ENCODE results near the gene TRMT6.

The TRMT6 gene

GRCh38 chr20:5974531-5974930 is 24.2 kb upstream of the TRMT6 start:
- no peak for DNase-seq (ENCODE audit: low read depth, low spot score)
- in situ Hi-C loops (cut with HindIII; ENCODE audit: low sequenced_read_pairs): no loop called here
- TF ChIP-seq CTCF (IDR thresholded peaks at IDR 0.05; ENCODE audit: low read depth, low read length): no peak
- no peak overlapping the region for H3K4me3 ChIP-seq (ENCODE audit: low read depth, low read length)

- no peak for DNase-seq (ENCODE audit: low read depth, low spot score)
- no peak overlapping the region for H3K4me3 ChIP-seq (ENCODE audit: low read depth, low read length)
- in situ Hi-C loops (cut with HindIII; ENCODE audit: low sequenced_read_pairs): no loop called here
- no peak for TF ChIP-seq CTCF (IDR thresholded peaks at IDR 0.05; ENCODE audit: low read depth, low read length)
Measured at GRCh38 chr20:5973971-5974370, 23.6 kb upstream of the TRMT6 start.

DNA sequence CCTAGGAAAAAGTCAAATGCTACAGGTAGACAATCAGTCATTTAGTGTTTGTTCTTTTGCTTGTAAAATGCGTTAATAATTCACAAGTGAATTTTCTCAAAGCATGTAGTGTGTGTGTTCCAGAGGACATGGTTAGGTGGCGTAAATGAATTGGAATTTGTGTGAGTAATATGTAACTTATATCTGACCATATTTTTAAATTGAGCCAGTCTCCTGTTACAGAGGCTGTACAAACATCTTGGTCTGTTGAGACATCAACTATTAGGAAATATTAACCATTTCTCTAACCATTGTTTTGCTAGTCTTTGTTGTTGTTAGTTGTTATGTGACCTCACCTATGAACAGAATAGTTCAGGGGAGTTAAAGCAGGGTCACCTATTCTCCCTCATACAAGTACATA is 22.8 kb upstream of the TRMT6 start:
- peak; percentile 38 for DNase-seq (ENCODE audit: low read depth, low spot score)
- no peak overlapping the region for H3K4me3 ChIP-seq (ENCODE audit: low read depth, low read length)
- TF ChIP-seq CTCF (IDR thresholded peaks at IDR 0.05; ENCODE audit: low read depth, low read length): no peak
- in situ Hi-C loops (cut with HindIII; ENCODE audit: low sequenced_read_pairs): no loop called here

DNA sequence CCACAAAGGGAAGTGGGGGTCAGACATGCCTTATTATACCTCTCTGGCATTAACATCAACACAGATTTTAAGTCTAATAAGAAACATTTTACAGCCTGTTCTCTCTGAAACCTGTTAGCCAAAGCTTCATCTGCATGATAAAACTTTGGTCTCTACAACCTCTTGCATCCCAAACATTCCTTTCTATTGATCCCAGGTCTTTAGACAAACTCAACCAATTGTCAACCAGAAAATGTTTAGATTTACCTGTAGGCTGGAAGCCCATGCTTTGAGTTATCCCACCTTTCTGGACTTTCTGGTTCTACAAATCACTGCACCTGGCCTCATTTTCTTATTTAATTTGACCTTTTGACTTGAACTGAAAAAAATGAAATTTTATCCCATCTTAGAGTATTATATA is 20.9 kb upstream of the TRMT6 start:
- DNase-seq (ENCODE audit: low read depth, low spot score): no peak

DNA sequence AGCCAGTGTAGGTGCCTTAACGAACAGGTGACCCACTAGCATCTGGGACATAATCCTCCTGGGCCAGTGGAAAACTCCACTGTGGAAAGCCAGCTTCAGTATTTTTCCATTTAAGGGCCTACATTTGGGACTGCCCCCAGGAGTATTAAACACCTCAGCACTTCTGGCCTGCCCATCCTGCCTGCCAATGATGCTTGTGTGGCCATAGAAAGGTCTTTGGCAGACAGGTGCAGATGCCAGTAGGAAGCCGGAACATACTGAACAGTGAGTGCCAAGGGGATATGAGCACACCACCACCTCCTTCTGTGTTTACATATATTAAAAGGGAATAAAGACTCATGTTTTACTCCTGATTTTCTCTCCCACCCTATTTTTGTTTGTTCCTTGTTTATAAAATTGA is 20.0 kb upstream of the TRMT6 start:
- DNase-seq (ENCODE audit: low read depth, low spot score): no peak
- H3K4me3 ChIP-seq (ENCODE audit: low read depth, low read length): no peak overlapping the region
- TF ChIP-seq CTCF (IDR thresholded peaks at IDR 0.05; ENCODE audit: low read depth, low read length): no peak
- in situ Hi-C loops (cut with HindIII; ENCODE audit: low sequenced_read_pairs): no loop called here

More for the DNA sequence above, 20.9 kb upstream of the TRMT6 start:
- no peak for TF ChIP-seq CTCF (IDR thresholded peaks at IDR 0.05; ENCODE audit: low read depth, low read length)
- no peak overlapping the region for H3K4me3 ChIP-seq (ENCODE audit: low read depth, low read length)
- in situ Hi-C loops (cut with HindIII; ENCODE audit: low sequenced_read_pairs): no loop called here

- in situ Hi-C loops (cut with HindIII; ENCODE audit: low sequenced_read_pairs): no loop called here
- DNase-seq (ENCODE audit: low read depth, low spot score): no peak
- H3K4me3 ChIP-seq (ENCODE audit: low read depth, low read length): no peak overlapping the region
- TF ChIP-seq CTCF (IDR thresholded peaks at IDR 0.05; ENCODE audit: low read depth, low read length): no peak
Measured at GRCh38 chr20:5969940-5970339, 19.6 kb upstream of the TRMT6 start.

DNA sequence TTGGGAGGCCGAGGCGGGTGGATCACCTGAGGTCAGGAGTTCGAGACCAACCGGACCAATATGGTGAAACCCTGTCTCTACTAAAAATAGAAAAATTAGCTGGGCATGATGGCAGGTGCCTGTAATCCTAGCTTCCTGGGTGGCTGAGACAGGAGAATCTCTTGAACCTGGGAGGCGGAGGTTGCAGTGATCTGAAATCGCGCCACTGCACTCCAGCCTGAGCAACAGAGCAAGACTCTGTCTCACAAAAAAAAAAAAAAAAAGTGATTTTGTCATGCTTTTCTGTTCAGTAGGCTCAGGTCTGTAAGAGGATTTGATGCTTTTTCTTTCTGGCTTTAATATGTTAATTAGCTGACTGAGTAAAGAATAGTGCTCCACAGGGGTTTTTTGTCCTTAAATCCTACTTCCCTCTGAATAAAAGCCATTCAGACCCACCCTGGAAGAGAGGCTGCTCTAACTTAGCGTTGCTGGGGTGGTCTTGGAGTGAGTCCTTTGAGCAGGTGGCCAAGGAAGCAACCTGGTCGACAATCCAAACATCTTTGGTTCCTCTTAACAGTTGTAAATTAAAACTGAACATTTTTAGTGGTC is 19.1 kb upstream of the TRMT6 start:
- in situ Hi-C loops (cut with HindIII; ENCODE audit: low sequenced_read_pairs): no loop called here
- no peak for TF ChIP-seq CTCF (IDR thresholded peaks at IDR 0.05; ENCODE audit: low read depth, low read length)
- no peak overlapping the region for H3K4me3 ChIP-seq (ENCODE audit: low read depth, low read length)
- no peak for DNase-seq (ENCODE audit: low read depth, low spot score)
